Activated CD4-positive, alpha-beta T cell treated with anti-CD3 and anti-CD28 coated beads, Interleukin-2, amount 10 ng/mL, durations not matched to agents 7 days and 5 days (primary cell): ENCODE measurements around the gene ZIK1. TPM values are rescaled to one million over a fixed set of nuclear protein-coding genes. Genes with fewer than 3 reads are reported as not detected.
A peak's percentile ranks its signal among the peaks of the same experiment; 100 is the strongest.

Source experiments
- CTCF ChIA-PET: fragments of 350-600 bp; sonication (Branson Sonifier 250); formaldehyde crosslinking; loops from one replicate; lab custom pipeline; 2021; ENCODE audit warnings: antibody characterized with exemption; lab: Charles Lee
- POLR2A ChIA-PET: fragments of 350-600 bp; sonication (Branson Sonifier 250); formaldehyde crosslinking; loops from one replicate; lab custom pipeline; 2021; ENCODE audit warnings: antibody characterized with exemption; lab: Charles Lee
- DNase-seq: peaks from one replicate; pipeline ENCODE4 v3.0.0-alpha.2; 2020
- H3K27ac Mint-ChIP-seq: one replicate; pipeline ENCODE4 v1.8.0; 2021; ENCODE audit warnings: mild to moderate bottlenecking, moderate library complexity, mixed read lengths
- H3K27me3 Mint-ChIP-seq: one replicate; pipeline ENCODE4 v1.8.0; 2021; ENCODE audit warnings: mixed read lengths
- H3K36me3 Mint-ChIP-seq: one replicate; pipeline ENCODE4 v1.8.0; 2021; ENCODE audit warnings: low read depth, mixed read lengths
- H3K4me1 Mint-ChIP-seq: one replicate; pipeline ENCODE4 v1.8.0; 2021; ENCODE audit warnings: mixed read lengths
- H3K4me3 Mint-ChIP-seq: one replicate; pipeline ENCODE4 v1.8.0; 2021; ENCODE audit warnings: mild to moderate bottlenecking, moderate library complexity, mixed read lengths
- H3K9me3 Mint-ChIP-seq: one replicate; pipeline ENCODE4 v1.8.0; 2021; ENCODE audit warnings: mixed read lengths
- total RNA-seq, 2 experiments: library from RNA; stranded (reverse); gene quantifications; one replicate each; pipeline ENCODE4 v1.2.3, GENCODE V29; 2021

ZIK1 gene
- total RNA-seq, 2 experiments from 2014 or later: 8.2 to 8.4 TPM

DNA sequence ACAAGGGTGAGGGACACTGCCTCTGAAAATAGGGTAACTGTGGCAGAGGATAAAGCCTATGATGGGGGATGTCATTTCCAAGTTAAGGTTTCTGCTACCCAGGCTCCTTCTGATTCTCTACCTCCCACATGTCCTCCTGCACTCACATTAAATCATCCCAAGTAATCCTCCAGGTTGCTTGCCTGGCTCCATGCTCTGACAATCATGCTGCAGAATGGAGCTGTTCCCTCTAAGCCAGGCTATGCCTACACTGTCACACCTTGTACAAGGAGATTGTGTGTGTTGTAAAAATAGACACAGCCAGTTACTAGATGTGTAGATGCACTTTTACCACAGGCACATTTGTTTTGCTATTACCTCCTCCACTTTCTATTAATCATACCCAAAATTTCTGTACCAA lies 13.2 kb upstream of the ZIK1 start:
- ChIA-PET POLR2A (no interaction called here), CTCF (interaction anchor here (0.6 kb wide), 1 partner anchor 461 kb away, joined by 4 read pairs; no protein-coding TSS in a partner anchor)
- DNase-seq: no peak
- peaks cover 59% of the 10 kb centered on the region for H3K36me3 Mint-ChIP-seq
- no peak overlapping the region for H3K27ac Mint-ChIP-seq
- no peaks in the 10 kb centered on the region for H3K27me3 Mint-ChIP-seq
- no peaks in the 10 kb centered on the region for H3K4me1 Mint-ChIP-seq
- peaks cover 81% of the 10 kb centered on the region for H3K9me3 Mint-ChIP-seq
- no peak overlapping the region for H3K4me3 Mint-ChIP-seq

DNA sequence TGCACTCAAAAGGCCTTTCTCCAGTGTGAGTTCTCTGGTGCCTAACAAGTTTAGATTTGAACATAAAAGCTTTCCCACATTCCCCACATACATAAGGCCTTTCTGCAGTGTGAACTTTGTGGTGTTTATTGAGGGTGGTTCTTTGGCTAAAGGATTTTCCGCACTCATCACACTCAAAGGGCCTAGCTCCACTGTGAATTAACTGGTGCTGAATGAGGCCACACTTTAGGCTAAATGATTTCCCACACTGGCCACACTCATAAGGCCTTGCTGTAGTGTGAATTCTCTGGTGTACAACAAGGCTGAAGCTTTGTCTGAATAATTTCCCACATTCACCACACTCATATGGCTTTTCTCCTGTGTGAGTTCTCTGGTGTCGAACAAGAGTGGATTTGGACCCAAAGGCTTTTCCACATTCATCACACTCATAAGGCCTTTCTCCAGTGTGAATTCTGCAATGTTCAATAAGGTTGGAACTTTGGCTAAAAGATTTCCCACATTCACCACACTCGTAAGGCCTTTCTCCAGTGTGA lies 11.5 kb upstream of the ZIK1 start:
- POLR2A ChIA-PET: no interaction called here
- H3K27me3 Mint-ChIP-seq: no peaks in the 10 kb centered on the region
- H3K4me1 Mint-ChIP-seq: peaks cover 9% of the 10 kb centered on the region
- no peak overlapping the region for H3K4me3 Mint-ChIP-seq
- H3K9me3 Mint-ChIP-seq: peaks cover 79% of the 10 kb centered on the region
- CTCF ChIA-PET: no interaction called here
- no peak overlapping the region for H3K27ac Mint-ChIP-seq
- DNase-seq: no peak
- peaks cover 63% of the 10 kb centered on the region for H3K36me3 Mint-ChIP-seq

DNA sequence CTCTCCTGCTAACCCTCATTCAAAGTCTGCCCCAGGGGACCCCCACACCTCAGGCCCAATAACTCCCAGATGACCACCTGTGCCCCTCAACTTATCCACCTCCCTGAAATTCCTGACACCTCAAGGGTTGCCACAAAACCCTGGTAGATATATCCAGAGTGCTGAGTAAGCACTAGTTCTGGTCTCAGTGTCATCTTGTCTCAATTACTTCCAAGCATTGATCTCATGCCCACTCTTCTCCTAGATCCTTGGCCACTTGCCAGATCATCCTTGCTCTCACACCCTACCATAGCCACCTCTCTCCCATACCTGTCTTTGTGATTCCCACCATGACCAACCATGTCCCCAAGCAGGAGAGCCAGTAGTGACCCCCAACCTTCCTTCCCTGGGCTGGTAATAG lies 7.3 kb upstream of the ZIK1 start:
- Mint-ChIP-seq H3K4me1 (peaks cover 23% of the 10 kb centered on the region), H3K27me3 (no peaks in the 10 kb centered on the region), H3K4me3 (no peak overlapping the region), H3K27ac (no peak overlapping the region), H3K36me3 (peaks cover 79% of the 10 kb centered on the region), H3K9me3 (peaks cover 74% of the 10 kb centered on the region)
- ChIA-PET CTCF (no interaction called here), POLR2A (no interaction called here)
- DNase-seq: no peak

DNA sequence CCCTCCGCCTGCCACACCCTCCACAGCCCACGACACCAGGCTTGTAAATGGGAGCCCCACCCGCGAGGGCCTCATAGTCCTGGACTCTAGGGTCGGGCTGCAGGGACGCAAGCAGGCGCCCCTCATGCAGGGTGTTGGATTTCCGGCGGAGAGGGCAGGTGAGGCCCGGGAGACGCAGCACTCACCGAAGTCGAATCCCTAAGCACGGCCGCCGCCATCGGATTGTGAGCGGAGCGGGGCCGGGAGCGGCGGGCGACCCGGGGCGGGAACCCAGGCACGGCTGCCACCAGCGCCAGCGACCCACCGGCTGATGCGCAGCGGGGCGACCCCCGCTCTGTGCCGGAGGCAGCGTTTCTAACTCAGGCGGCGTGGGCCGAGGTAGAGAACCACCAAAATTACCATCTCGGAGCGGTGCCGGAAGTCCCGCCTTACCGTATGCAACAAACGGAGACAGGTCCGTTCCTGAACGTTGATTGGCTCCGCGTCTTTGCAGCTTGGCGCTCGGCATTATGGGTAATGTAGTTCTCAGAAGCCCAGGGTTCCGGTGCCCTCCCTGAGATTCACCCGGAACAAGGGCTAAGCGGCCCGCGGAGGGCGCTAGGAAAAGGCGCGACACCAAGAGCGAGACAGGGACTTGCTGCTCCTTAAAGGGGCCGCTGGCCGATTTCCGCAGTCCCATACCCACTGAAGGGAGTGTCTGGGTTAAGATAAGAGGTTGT lies 5.3 kb upstream of the ZIK1 start, which contains the start of gene ZNF416:
Gene ZNF416 (minus strand): TSS at position 425 of the 719 bp plus-strand sequence. CDS start 207 bp downstream, at position 218.
- peaks cover 62% of the 10 kb centered on the region for H3K36me3 Mint-ChIP-seq
- peaks cover 28% of the 10 kb centered on the region for H3K4me1 Mint-ChIP-seq
- H3K27me3 Mint-ChIP-seq: no peaks in the 10 kb centered on the region
- H3K27ac Mint-ChIP-seq: peak within 1 kb of the TSS; percentile 92
- POLR2A ChIA-PET: interaction anchor here (0.6 kb wide), 1 partner anchor 216 kb away, joined by 3 read pairs; no protein-coding TSS in a partner anchor
- DNase-seq: peak; percentile 98
- peaks cover 69% of the 10 kb centered on the region for H3K9me3 Mint-ChIP-seq
- H3K4me3 Mint-ChIP-seq: peak within 1 kb of the TSS; percentile 78
- CTCF ChIA-PET: interaction anchor here (1.1 kb wide), 1 partner anchor 27 kb away, joined by 3 read pairs; no protein-coding TSS in a partner anchor

DNA sequence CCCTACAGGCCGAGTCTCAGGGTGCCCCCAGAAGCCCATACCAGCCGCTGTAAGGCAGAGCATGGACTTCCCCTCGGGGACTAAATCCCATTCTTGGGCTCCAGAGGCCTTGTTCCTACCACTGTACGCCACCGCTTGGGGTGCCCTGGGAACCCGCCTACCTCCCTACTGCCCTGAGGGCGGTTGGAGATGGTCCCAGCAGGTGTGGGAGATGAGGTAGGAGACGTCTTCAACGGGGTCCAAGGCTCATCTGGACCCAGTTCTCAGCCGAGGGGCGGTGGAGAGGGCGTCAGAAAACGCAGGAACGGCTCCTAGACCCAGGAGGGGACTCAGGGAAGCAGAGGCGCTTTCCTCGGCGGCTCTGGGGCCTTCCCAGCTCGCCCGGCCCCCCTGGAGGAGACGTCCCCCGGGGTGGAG lies 833 bp upstream of the ZIK1 start:
- Mint-ChIP-seq H3K27ac (peak overlapping the region; percentile 93), H3K4me3 (peak overlapping the region; percentile 19), H3K36me3 (peaks cover 58% of the 10 kb centered on the region), H3K4me1 (peaks cover 30% of the 10 kb centered on the region), H3K27me3 (no peaks in the 10 kb centered on the region), H3K9me3 (peaks cover 61% of the 10 kb centered on the region)
- POLR2A ChIA-PET: no interaction called here
- no peak for DNase-seq
- CTCF ChIA-PET: interaction anchor here (1.0 kb wide), 1 partner anchor 35 kb away, joined by 3 read pairs; no protein-coding TSS in a partner anchor

DNA sequence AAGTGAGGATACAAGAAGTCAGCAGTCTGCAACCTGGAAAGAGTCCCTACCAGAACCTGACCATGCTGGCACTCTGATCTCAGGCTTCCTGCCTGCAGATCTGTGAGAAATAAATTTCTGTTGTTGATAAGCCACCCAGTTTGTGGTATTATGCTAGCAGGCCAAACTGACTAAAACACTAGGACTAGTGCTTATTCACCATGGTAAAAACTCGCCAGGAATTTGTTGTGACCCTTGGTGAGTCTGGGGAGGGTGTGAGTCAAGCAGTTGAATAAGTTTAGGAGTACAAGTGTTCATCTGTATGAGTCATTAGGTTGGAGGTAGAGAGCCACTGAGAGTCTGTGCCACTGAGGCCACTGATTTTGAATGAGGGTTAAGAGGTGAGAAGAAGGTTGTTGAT lies 3.6 kb downstream of the ZIK1 start:
- ChIA-PET POLR2A (no interaction called here), CTCF (no interaction called here)
- DNase-seq: no peak
- Mint-ChIP-seq H3K27me3 (no peaks in the 10 kb centered on the region), H3K4me3 (no peak overlapping the region), H3K9me3 (peaks cover 71% of the 10 kb centered on the region), H3K27ac (peak overlapping the region; percentile 37), H3K4me1 (peaks cover 19% of the 10 kb centered on the region), H3K36me3 (peaks cover 79% of the 10 kb centered on the region)

DNA sequence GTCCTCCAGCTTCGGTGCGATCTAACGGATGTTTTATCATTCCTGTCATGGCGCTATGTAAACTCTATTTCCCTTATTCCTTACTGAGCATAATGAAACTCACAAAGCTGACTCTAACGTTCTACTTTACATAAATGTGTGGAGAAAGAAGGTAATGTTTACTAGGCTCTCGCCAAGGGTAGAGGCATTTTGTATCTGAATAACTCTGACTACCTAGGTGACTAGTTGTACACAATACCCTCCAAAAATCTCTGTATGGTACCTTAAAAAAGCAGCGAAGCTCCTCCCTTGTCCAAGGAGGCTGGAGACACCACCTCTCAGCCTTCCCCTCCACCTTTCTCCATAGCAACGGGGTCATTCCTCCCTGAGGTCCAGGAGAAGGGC lies 15.4 kb downstream of the ZIK1 start:
- H3K27me3 Mint-ChIP-seq: no peaks in the 10 kb centered on the region
- peaks cover 21% of the 10 kb centered on the region for H3K4me1 Mint-ChIP-seq
- POLR2A ChIA-PET: no interaction called here
- peak overlapping the region; percentile 81 for H3K4me3 Mint-ChIP-seq
- no peak for DNase-seq
- CTCF ChIA-PET: no interaction called here
- peaks cover 51% of the 10 kb centered on the region for H3K9me3 Mint-ChIP-seq
- H3K36me3 Mint-ChIP-seq: peaks cover 39% of the 10 kb centered on the region
- H3K27ac Mint-ChIP-seq: peak overlapping the region; percentile 85

DNA sequence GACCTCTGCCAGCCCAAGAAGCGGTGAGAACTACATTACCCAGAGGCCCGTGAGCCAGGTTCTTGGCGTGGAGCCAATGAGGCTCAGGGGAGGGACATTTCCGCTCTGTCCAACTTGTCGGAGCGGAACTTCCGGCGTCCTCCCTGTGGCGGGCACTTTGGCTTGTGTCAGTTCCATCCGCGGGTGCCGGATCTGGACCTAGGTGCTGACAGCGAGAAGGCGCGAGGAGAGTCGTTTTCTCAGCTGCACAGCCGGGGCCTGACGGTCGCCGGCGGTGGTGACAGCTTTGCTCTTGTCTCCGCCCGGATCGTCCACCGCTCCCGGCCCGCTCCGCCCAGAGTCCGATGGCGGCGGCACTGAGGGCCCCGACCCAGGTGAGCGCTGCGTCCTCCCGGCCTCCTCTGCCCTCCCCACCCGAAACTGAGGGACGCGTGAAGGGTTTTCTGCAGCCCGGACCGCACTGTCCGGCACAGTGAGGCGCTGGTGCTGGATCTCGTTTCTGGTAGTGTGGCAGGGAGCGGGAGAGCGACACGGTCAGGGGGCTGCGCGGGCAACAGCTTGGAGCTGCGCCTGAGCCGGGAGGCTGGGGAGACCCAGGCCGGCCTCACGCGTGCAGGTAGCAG lies 15.9 kb downstream of the ZIK1 start, which contains the start of gene ZNF530:
Gene ZNF530 (plus strand): TSS at position 125 of the 623 bp plus-strand sequence. CDS start 4,461 bp downstream, outside the sequence.
- ChIA-PET CTCF (no interaction called here), POLR2A (no interaction called here)
- peaks cover 56% of the 10 kb centered on the region for H3K9me3 Mint-ChIP-seq
- H3K4me1 Mint-ChIP-seq: peaks cover 21% of the 10 kb centered on the region
- peaks cover 44% of the 10 kb centered on the region for H3K36me3 Mint-ChIP-seq
- H3K27me3 Mint-ChIP-seq: no peaks in the 10 kb centered on the region
- peak within 1 kb of the TSS; percentile 81 for H3K4me3 Mint-ChIP-seq
- DNase-seq: peak; percentile 91
- H3K27ac Mint-ChIP-seq: peak within 1 kb of the TSS; percentile 85

DNA sequence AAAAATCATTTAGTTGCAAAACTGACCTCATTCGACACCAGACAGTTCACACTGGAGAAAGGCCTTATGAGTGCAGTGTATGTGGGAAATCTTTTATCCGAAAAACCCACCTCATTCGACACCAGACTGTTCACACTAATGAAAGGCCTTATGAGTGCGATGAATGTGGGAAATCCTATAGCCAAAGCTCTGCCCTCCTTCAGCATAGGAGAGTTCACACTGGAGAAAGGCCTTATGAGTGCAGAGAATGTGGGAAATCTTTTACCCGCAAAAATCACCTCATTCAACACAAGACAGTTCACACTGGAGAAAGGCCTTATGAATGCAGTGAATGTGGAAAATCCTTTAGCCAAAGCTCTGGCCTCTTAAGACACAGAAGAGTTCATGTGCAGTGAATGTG lies 23.0 kb downstream of the ZIK1 start:
- H3K9me3 Mint-ChIP-seq: peaks cover 65% of the 10 kb centered on the region

DNA sequence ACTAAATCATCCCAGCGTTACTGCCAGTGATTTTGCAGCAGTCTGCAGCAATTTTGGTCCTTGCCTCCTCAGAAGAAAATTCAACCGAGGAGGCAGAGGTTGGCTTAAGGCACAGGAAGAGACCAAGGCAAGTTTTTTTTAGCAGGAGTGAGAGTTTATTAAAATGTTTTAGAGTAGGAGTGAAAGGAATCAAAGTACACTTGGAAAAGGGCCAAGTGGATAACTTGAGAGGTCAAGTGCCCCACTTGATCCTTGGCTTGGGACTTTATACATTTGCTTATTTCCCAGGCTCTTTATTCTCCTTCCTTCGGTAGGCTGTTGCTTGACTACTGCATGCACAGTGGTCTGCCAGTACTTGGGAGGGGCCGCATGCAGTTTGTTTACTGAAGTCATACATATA lies 27.2 kb downstream of the ZIK1 start:
- Mint-ChIP-seq H3K27ac (no peak overlapping the region), H3K4me3 (no peak overlapping the region), H3K4me1 (peaks cover 22% of the 10 kb centered on the region), H3K36me3 (peaks cover 61% of the 10 kb centered on the region), H3K9me3 (peaks cover 56% of the 10 kb centered on the region), H3K27me3 (no peaks in the 10 kb centered on the region)
- CTCF ChIA-PET: no interaction called here
- POLR2A ChIA-PET: no interaction called here
- no peak for DNase-seq

More for the DNA sequence above, 23.0 kb downstream of the ZIK1 start:
- no peak overlapping the region for H3K4me3 Mint-ChIP-seq
- ChIA-PET CTCF (no interaction called here), POLR2A (no interaction called here)
- H3K27ac Mint-ChIP-seq: no peak overlapping the region
- H3K27me3 Mint-ChIP-seq: no peaks in the 10 kb centered on the region
- peaks cover 73% of the 10 kb centered on the region for H3K36me3 Mint-ChIP-seq
- DNase-seq: no peak
- H3K4me1 Mint-ChIP-seq: no peaks in the 10 kb centered on the region

DNA sequence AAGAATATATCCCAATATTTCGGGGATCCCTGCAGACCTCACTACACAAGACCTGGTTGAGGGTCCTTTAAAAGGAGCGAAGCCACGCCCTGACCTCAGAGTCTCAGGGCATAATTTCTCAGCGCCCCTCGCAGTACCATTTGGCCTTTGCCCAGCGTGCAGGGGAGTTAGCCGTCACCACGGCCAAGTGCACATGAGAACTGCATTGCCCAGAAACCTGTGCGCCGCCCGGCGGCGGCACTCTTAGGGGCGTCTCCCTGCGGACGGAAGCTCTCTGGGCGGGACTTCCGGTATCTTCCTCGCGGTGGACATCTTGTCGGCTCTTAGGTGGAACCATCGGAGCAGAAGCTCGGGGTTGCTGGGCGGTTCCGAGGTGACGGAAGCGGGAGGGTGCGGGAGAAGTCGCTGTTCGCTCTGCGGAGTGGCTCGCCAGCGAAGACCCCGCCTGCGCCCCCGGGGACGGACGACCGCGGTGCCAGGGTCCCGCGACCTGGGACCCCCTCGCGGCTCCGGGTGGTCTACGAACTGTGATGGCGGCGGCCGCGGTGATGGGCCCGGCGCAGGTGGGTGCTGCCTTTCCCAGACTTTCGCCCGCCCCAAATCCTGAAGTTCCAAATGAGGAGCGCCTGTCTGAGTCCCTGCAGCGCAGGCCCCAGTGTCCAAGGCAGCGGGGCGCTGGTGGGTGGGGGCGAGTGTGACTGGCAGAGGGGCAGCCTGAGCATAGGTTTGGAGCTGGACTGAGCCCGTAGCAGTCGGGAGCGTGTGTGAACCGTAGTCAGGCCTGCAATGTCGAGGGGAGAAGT lies 30.2 kb downstream of the ZIK1 start, which contains the start of gene ZNF134:
Gene ZNF134 (plus strand): TSS at position 302 of the 803 bp plus-strand sequence. CDS start 5,227 bp downstream, outside the sequence.
- Mint-ChIP-seq H3K4me1 (peaks cover 26% of the 10 kb centered on the region), H3K36me3 (peaks cover 65% of the 10 kb centered on the region), H3K27me3 (no peaks in the 10 kb centered on the region), H3K4me3 (peak within 1 kb of the TSS; percentile 91), H3K27ac (peak within 1 kb of the TSS; percentile 84), H3K9me3 (peaks cover 69% of the 10 kb centered on the region)
- DNase-seq: peak; percentile 93
- CTCF ChIA-PET: interaction anchor here (0.7 to 1.5 kb wide), 4 partner anchors 11 to 511 kb away, joined by 3 read pairs; no protein-coding TSS in a partner anchor
- POLR2A ChIA-PET: interaction anchor here (0.7 kb wide), 1 partner anchor 179 kb away, joined by 4 read pairs; the partner anchor contains the start of gene ZNF749

DNA sequence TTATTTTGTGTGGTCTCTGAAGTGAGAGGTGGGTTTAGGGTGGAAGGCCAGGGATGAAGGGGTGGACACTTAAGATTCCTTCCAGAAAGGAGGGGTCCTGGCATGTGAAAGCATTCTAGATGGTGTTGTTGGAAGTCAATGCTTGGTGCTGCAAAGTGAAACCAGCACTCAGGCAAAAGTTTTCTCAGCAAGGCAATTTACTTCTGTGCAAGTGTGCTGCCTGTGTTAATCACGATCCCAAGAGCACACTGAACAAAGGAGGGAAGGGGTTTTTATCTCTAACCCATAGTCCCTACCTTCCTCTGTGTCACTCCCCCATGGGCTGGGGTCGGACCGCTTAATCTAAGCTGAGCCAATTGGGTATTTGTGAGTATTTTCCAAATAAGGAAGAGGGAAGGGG lies 31.4 kb downstream of the ZIK1 start:
- peak overlapping the region; percentile 84 for H3K27ac Mint-ChIP-seq
- CTCF ChIA-PET: no interaction called here
- POLR2A ChIA-PET: no interaction called here
- peak overlapping the region; percentile 91 for H3K4me3 Mint-ChIP-seq
- no peaks in the 10 kb centered on the region for H3K27me3 Mint-ChIP-seq
- H3K36me3 Mint-ChIP-seq: peaks cover 74% of the 10 kb centered on the region
- H3K4me1 Mint-ChIP-seq: peaks cover 26% of the 10 kb centered on the region
- peaks cover 78% of the 10 kb centered on the region for H3K9me3 Mint-ChIP-seq
- no peak for DNase-seq
